ENCODE results near the gene FAM114A1.

Gene FAM114A1

GRCh38 chr4:38856524-38857337 lies 10.9 kb upstream of the FAM114A1 start, which contains the start of gene TLR6:
TSS of gene TLR6 (minus strand) at chr4:38856817. CDS start at chr4:38829473, 27,344 bp downstream.
- TF ChIP-seq SIN3A (IDR thresholded peaks at IDR 0.05; ENCODE audit: borderline replicate concordance, insufficient read depth, low read length), result no peak
- no peak for TF ChIP-seq TAF1 (IDR thresholded peaks at IDR 0.05; ENCODE audit: borderline replicate concordance, insufficient read depth, low read length)

GRCh38 chr4:38857354-38858096 lies 10.1 kb upstream of the FAM114A1 start:
- TF ChIP-seq FOXP2 (optimal IDR thresholded peaks at IDR 0.05; ENCODE audit: borderline replicate concordance, extremely low read depth, extremely low read length, insufficient read depth) (no peak), TAF1 (IDR thresholded peaks at IDR 0.05; ENCODE audit: borderline replicate concordance, insufficient read depth, low read length) (peak; percentile 68; the same call in 1 of the 2 replicates)

- TF ChIP-seq REST (IDR thresholded peaks at IDR 0.05; ENCODE audit: insufficient read depth in 1 of 2, low read depth in 2 of 2, low read length in 2 of 2) (no peak), TAF1 (IDR thresholded peaks at IDR 0.05; ENCODE audit: borderline replicate concordance, insufficient read depth, low read length) (no peak), SIN3A (IDR thresholded peaks at IDR 0.05; ENCODE audit: borderline replicate concordance, insufficient read depth, low read length) (no peak), FOXP2 (optimal IDR thresholded peaks at IDR 0.05; ENCODE audit: borderline replicate concordance, extremely low read depth, extremely low read length, insufficient read depth) (no peak), POLR2AphosphoS5 (IDR thresholded peaks at IDR 0.05; ENCODE audit: low read depth, low read length) (no peak)
These were observed 9.5 kb upstream of the FAM114A1 start for GRCh38 chr4:38858097-38858420.

- no peak for TF ChIP-seq POLR2AphosphoS5 (IDR thresholded peaks at IDR 0.05; ENCODE audit: low read depth, low read length)
- no peak for TF ChIP-seq FOXP2 (optimal IDR thresholded peaks at IDR 0.05; ENCODE audit: borderline replicate concordance, extremely low read depth, extremely low read length, insufficient read depth)
- no peak for TF ChIP-seq SIN3A (IDR thresholded peaks at IDR 0.05; ENCODE audit: borderline replicate concordance, insufficient read depth, low read length)
- TF ChIP-seq TAF1 (IDR thresholded peaks at IDR 0.05; ENCODE audit: borderline replicate concordance, insufficient read depth, low read length), result no peak
- no peak for TF ChIP-seq REST (IDR thresholded peaks at IDR 0.05; ENCODE audit: insufficient read depth in 1 of 2, low read depth in 2 of 2, low read length in 2 of 2)
These were observed 8.1 kb upstream of the FAM114A1 start for GRCh38 chr4:38859501-38859900.

- TF ChIP-seq TAF1 (IDR thresholded peaks at IDR 0.05; ENCODE audit: borderline replicate concordance, insufficient read depth, low read length) (no peak), FOXP2 (optimal IDR thresholded peaks at IDR 0.05; ENCODE audit: borderline replicate concordance, extremely low read depth, extremely low read length, insufficient read depth) (no peak), SIN3A (IDR thresholded peaks at IDR 0.05; ENCODE audit: borderline replicate concordance, insufficient read depth, low read length) (no peak), REST (IDR thresholded peaks at IDR 0.05; ENCODE audit: insufficient read depth in 1 of 2, low read depth in 2 of 2, low read length in 2 of 2) (no peak), POLR2AphosphoS5 (IDR thresholded peaks at IDR 0.05; ENCODE audit: low read depth, low read length) (no peak)
These were observed 6.7 kb upstream of the FAM114A1 start for GRCh38 chr4:38860788-38861424.
